Activated T-cell treated with anti-CD3 and anti-CD28 coated beads, Interleukin-2, amount 50 U/mL, for 4 hours (primary cell): ENCODE results near the gene NYAP1. TPM values are rescaled to one million over a fixed set of nuclear protein-coding genes. Genes with fewer than 3 reads are reported as not detected.
A peak's percentile ranks its signal among the peaks of the same experiment; 100 is the strongest.
"Not testable (repeated sequence)": the region's sequence is repeated elsewhere in the genome, so short reads cannot be mapped to it uniquely, and the experiment has no call there.

ENCODE experiments used
- ATAC-seq, 2 donors: fragments of 200-7000 bp; cut with Tn5 transposase; one replicate each; pipeline ENCODE4 v1.10.0; 2021
- DNase-seq: peaks from one replicate; pipeline ENCODE4 v3.0.0-alpha.2; 2020
- H3K27me3 Mint-ChIP-seq: one replicate; pipeline ENCODE4 v1.8.0; 2021; ENCODE audit warnings: low read depth, mixed read lengths
- H3K36me3 Mint-ChIP-seq: one replicate; pipeline ENCODE4 v1.8.0; 2022; ENCODE audit warnings: mixed read lengths; ENCODE audit not compliant: insufficient read depth
- H3K4me1 Mint-ChIP-seq: one replicate; pipeline ENCODE4 v1.8.0; 2021; ENCODE audit warnings: low read depth, mixed read lengths
- H3K4me3 Mint-ChIP-seq: one replicate; pipeline ENCODE4 v1.8.0; 2021; ENCODE audit warnings: mild to moderate bottlenecking, moderate library complexity, mixed read lengths
- H3K9me3 Mint-ChIP-seq: one replicate; pipeline ENCODE4 v1.8.0; 2021; ENCODE audit warnings: mixed read lengths
- total RNA-seq, 3 donors: library from RNA; stranded (reverse); gene quantifications; one replicate each; pipeline ENCODE4 v1.2.1, GENCODE V29; 2021

NYAP1 gene
- total RNA-seq, 3 donors from 2014 or later = 0.11 to 0.33 (median 0.18) TPM

GRCh38 chr7:100484673-100485045 is 932 bp downstream of the NYAP1 start:
- ATAC-seq (no peak), DNase-seq (no peak)
- H3K4me1 Mint-ChIP-seq = peaks cover 14% of the 10 kb centered on the region
- H3K27me3 Mint-ChIP-seq = no peaks in the 10 kb centered on the region
- H3K36me3 Mint-ChIP-seq = no peaks in the 10 kb centered on the region
- H3K4me3 Mint-ChIP-seq = peak overlapping the region; percentile 1
- H3K9me3 Mint-ChIP-seq = no peaks in the 10 kb centered on the region

GRCh38 chr7:100485471-100485876 is 1.7 kb downstream of the NYAP1 start:
- H3K27me3 Mint-ChIP-seq = no peaks in the 10 kb centered on the region
- DNase-seq = no peak
- H3K4me3 Mint-ChIP-seq = no peak overlapping the region
- H3K4me1 Mint-ChIP-seq = peaks cover 13% of the 10 kb centered on the region
- H3K36me3 Mint-ChIP-seq = no peaks in the 10 kb centered on the region
- H3K9me3 Mint-ChIP-seq = no peaks in the 10 kb centered on the region
- no peak for ATAC-seq

- DNase-seq (no peak), ATAC-seq (no peak)
- no peaks in the 10 kb centered on the region for H3K27me3 Mint-ChIP-seq
- no peaks in the 10 kb centered on the region for H3K36me3 Mint-ChIP-seq
- no peaks in the 10 kb centered on the region for H3K9me3 Mint-ChIP-seq
- no peak overlapping the region for H3K4me3 Mint-ChIP-seq
- peaks cover 13% of the 10 kb centered on the region for H3K4me1 Mint-ChIP-seq
Measured at GRCh38 chr7:100486111-100486636, 2.4 kb downstream of the NYAP1 start.

- no peak for DNase-seq
- no peak overlapping the region for H3K4me3 Mint-ChIP-seq
- H3K9me3 Mint-ChIP-seq = no peaks in the 10 kb centered on the region
- ATAC-seq = no peak
- no peaks in the 10 kb centered on the region for H3K27me3 Mint-ChIP-seq
- peaks cover 11% of the 10 kb centered on the region for H3K4me1 Mint-ChIP-seq
- H3K36me3 Mint-ChIP-seq = no peaks in the 10 kb centered on the region
Measured at GRCh38 chr7:100486753-100487446, 3.2 kb downstream of the NYAP1 start.

- H3K4me3 Mint-ChIP-seq = no peak overlapping the region
- DNase-seq (no peak), ATAC-seq (no peak)
- no peaks in the 10 kb centered on the region for H3K36me3 Mint-ChIP-seq
- no peaks in the 10 kb centered on the region for H3K27me3 Mint-ChIP-seq
- H3K4me1 Mint-ChIP-seq = peaks cover 11% of the 10 kb centered on the region
- H3K9me3 Mint-ChIP-seq = no peaks in the 10 kb centered on the region
Measured at GRCh38 chr7:100488333-100489095, 4.8 kb downstream of the NYAP1 start.

- Mint-ChIP-seq H3K27me3 (no peaks in the 10 kb centered on the region), H3K36me3 (no peaks in the 10 kb centered on the region), H3K4me3 (no peak overlapping the region), H3K9me3 (no peaks in the 10 kb centered on the region), H3K4me1 (peaks cover 14% of the 10 kb centered on the region)
- no peak for ATAC-seq
- DNase-seq = no peak
Measured at GRCh38 chr7:100489121-100489520, 5.4 kb downstream of the NYAP1 start.

GRCh38 chr7:100489824-100490223 is 6.1 kb downstream of the NYAP1 start:
- ATAC-seq = no peak
- H3K36me3 Mint-ChIP-seq = no peaks in the 10 kb centered on the region

GRCh38 chr7:100490483-100491191 is 6.9 kb downstream of the NYAP1 start:
- H3K36me3 Mint-ChIP-seq = no peaks in the 10 kb centered on the region
- H3K4me3 Mint-ChIP-seq = no peak overlapping the region
- DNase-seq (no peak), ATAC-seq (no peak)
- H3K27me3 Mint-ChIP-seq = no peaks in the 10 kb centered on the region
- peaks cover 16% of the 10 kb centered on the region for H3K4me1 Mint-ChIP-seq
- no peaks in the 10 kb centered on the region for H3K9me3 Mint-ChIP-seq

More at GRCh38 chr7:100489824-100490223, 6.1 kb downstream of the NYAP1 start:
- no peaks in the 10 kb centered on the region for H3K27me3 Mint-ChIP-seq
- H3K4me3 Mint-ChIP-seq = no peak overlapping the region
- peaks cover 15% of the 10 kb centered on the region for H3K4me1 Mint-ChIP-seq
- no peak for DNase-seq
- H3K9me3 Mint-ChIP-seq = no peaks in the 10 kb centered on the region

GRCh38 chr7:100491192-100491578 is 7.5 kb downstream of the NYAP1 start:
- no peaks in the 10 kb centered on the region for H3K36me3 Mint-ChIP-seq
- H3K4me1 Mint-ChIP-seq = peaks cover 16% of the 10 kb centered on the region
- DNase-seq = no peak
- H3K27me3 Mint-ChIP-seq = no peaks in the 10 kb centered on the region
- H3K4me3 Mint-ChIP-seq = no peak overlapping the region
- no peaks in the 10 kb centered on the region for H3K9me3 Mint-ChIP-seq
- no peak for ATAC-seq

- ATAC-seq (peak in 1 of 2 donors; percentile 8), DNase-seq (no peak)
- Mint-ChIP-seq H3K4me3 (peak overlapping the region; percentile 65), H3K36me3 (no peaks in the 10 kb centered on the region), H3K9me3 (no peaks in the 10 kb centered on the region), H3K4me1 (peaks cover 16% of the 10 kb centered on the region), H3K27me3 (no peaks in the 10 kb centered on the region)
Measured at GRCh38 chr7:100492738-100493475, 9.2 kb downstream of the NYAP1 start.

GRCh38 chr7:100493476-100494264 is 9.9 kb downstream of the NYAP1 start:
- H3K9me3 Mint-ChIP-seq = no peaks in the 10 kb centered on the region
- H3K27me3 Mint-ChIP-seq = no peaks in the 10 kb centered on the region
- ATAC-seq (peak; percentile 91 to 94), DNase-seq (peak; percentile 52)
- H3K36me3 Mint-ChIP-seq = no peaks in the 10 kb centered on the region
- peak overlapping the region; percentile 65 for H3K4me3 Mint-ChIP-seq
- peaks cover 16% of the 10 kb centered on the region for H3K4me1 Mint-ChIP-seq

- DNase-seq = no peak
- H3K4me1 Mint-ChIP-seq = peaks cover 16% of the 10 kb centered on the region
- no peaks in the 10 kb centered on the region for H3K36me3 Mint-ChIP-seq
- no peak overlapping the region for H3K4me3 Mint-ChIP-seq
- no peak for ATAC-seq
- H3K27me3 Mint-ChIP-seq = no peaks in the 10 kb centered on the region
- H3K9me3 Mint-ChIP-seq = no peaks in the 10 kb centered on the region
Measured at GRCh38 chr7:100496509-100496908, 12.8 kb downstream of the NYAP1 start.

GRCh38 chr7:100500743-100501142 is 17.0 kb downstream of the NYAP1 start:
- not testable (repeated sequence) for DNase-seq, H3K9me3 Mint-ChIP-seq, ATAC-seq, H3K36me3 Mint-ChIP-seq, H3K27me3 Mint-ChIP-seq, H3K4me1 Mint-ChIP-seq, H3K4me3 Mint-ChIP-seq
